Lower lobe of right lung (tissue), 2 donors: ENCODE results near the gene RHBDL3. TPM values are rescaled to one million over a fixed set of nuclear protein-coding genes. Genes with fewer than 3 reads are reported as not detected.

ENCODE experiments used
- ATAC-seq, 2 donors: fragments of 200-7000 bp; cut with Tn5 transposase; one replicate each; pipeline ENCODE4 v1.9.1; 2020 to 2022; ENCODE audit warnings: mild to moderate bottlenecking in 2 of 2, moderate library complexity in 2 of 2
- DNase-seq: peaks from one replicate; pipeline ENCODE4 v3.0.0-alpha.2; 2020
- H3K27ac ChIP-seq: fragments of 200-600 bp; one replicate; pipeline ENCODE4 v1.8.0; 2022
- H3K27me3 ChIP-seq: fragments of 200-600 bp; one replicate; pipeline ENCODE4 v1.8.0; 2022; ENCODE audit warnings: low read depth
- H3K36me3 ChIP-seq: fragments of 200-600 bp; one replicate; pipeline ENCODE4 v1.8.0; 2022; ENCODE audit warnings: mild to moderate bottlenecking
- H3K4me1 ChIP-seq: fragments of 200-600 bp; one replicate; pipeline ENCODE4 v1.8.0; 2022
- H3K4me3 ChIP-seq: fragments of 200-600 bp; one replicate; pipeline ENCODE4 v1.8.0; 2022; ENCODE audit warnings: mild to moderate bottlenecking
- H3K9me3 ChIP-seq: fragments of 200-600 bp; one replicate; pipeline ENCODE4 v1.8.0; 2022
- intact Hi-C: fragments of 100-400 bp; cut with DNase I; formaldehyde crosslinking; loops from one replicate; pipeline ENCODE4 v1.11.0; 2022
- total RNA-seq: library from RNA; stranded (reverse); fragmentation: NEBNext Ultra II Directional; extraction: Animal tissue kit (Norgen Biotek cat#: 25700); gene quantifications from one replicate; pipeline ENCODE4 v1.2.1, GENCODE V29; 2021
- TF ChIP-seq, protein P1 (sequence below): fragments of 200-600 bp; IDR thresholded peaks from one replicate; pipeline ENCODE4 v1.8.0; 2022; ENCODE audit warnings: antibody characterized with exemption, mild to moderate bottlenecking
- donor health status: DM: no; HTN: yes; CAD: no; lungs with severe emphysema.

RHBDL3 gene
- total RNA-seq, 1 donor from 2014 or later, result 0.18 TPM

- Histone ChIP-seq H3K4me1 (peaks cover 24% of the 10 kb centered on the region), H3K4me3 (peak overlapping the region; percentile 66), H3K36me3 (no peaks in the 10 kb centered on the region), H3K9me3 (no peaks in the 10 kb centered on the region), H3K27me3 (peaks cover 68% of the 10 kb centered on the region), H3K27ac (no peak overlapping the region)
- ATAC-seq (peak; percentile 38 to 43), DNase-seq (peak; percentile 46)
- TF ChIP-seq, protein P1, sequence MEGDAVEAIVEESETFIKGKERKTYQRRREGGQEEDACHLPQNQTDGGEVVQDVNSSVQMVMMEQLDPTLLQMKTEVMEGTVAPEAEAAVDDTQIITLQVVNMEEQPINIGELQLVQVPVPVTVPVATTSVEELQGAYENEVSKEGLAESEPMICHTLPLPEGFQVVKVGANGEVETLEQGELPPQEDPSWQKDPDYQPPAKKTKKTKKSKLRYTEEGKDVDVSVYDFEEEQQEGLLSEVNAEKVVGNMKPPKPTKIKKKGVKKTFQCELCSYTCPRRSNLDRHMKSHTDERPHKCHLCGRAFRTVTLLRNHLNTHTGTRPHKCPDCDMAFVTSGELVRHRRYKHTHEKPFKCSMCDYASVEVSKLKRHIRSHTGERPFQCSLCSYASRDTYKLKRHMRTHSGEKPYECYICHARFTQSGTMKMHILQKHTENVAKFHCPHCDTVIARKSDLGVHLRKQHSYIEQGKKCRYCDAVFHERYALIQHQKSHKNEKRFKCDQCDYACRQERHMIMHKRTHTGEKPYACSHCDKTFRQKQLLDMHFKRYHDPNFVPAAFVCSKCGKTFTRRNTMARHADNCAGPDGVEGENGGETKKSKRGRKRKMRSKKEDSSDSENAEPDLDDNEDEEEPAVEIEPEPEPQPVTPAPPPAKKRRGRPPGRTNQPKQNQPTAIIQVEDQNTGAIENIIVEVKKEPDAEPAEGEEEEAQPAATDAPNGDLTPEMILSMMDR, result no peak
- intact Hi-C loops, result no loop called here
Measured at GRCh38 chr17:32266389-32267301, 1.0 kb downstream of the RHBDL3 start.

- Histone ChIP-seq H3K9me3 (no peaks in the 10 kb centered on the region), H3K4me1 (peaks cover 24% of the 10 kb centered on the region), H3K27ac (no peak overlapping the region), H3K27me3 (peaks cover 73% of the 10 kb centered on the region), H3K4me3 (no peak overlapping the region), H3K36me3 (no peaks in the 10 kb centered on the region)
- intact Hi-C loops, result no loop called here
- TF ChIP-seq, protein P1, result no peak
- ATAC-seq (peak; percentile 53 to 60), DNase-seq (peak; percentile 35)
Measured at GRCh38 chr17:32267690-32268205, 2.1 kb downstream of the RHBDL3 start.

GRCh38 chr17:32268734-32269288, 3.2 kb downstream of the RHBDL3 start:
- H3K27me3 ChIP-seq, result peaks cover 73% of the 10 kb centered on the region

DNA sequence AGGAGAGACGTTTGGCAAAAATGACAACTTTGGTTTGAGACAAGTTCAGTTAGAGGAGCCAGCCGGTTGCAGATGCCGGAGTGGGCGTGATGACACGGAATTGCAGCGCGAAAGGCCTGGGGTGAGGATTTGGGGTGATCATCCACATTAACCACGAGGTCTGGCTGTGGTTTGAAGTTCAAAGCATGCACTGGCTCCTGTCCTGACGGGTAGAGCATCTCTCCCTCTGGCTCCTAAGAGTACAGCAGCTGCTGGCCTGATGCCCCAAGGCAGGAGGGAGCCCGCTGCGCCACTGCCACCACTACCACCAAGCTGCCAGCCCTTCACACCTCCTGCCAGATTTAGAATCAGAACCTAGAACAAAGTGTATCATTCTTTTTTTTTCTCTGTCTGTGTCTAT, 3.7 kb downstream of the RHBDL3 start:
- TF ChIP-seq, protein P1, result no peak
- DNase-seq (peak; percentile 6), ATAC-seq (no peak)
- Histone ChIP-seq H3K9me3 (no peaks in the 10 kb centered on the region), H3K27me3 (peaks cover 67% of the 10 kb centered on the region), H3K36me3 (no peaks in the 10 kb centered on the region), H3K4me3 (no peak overlapping the region), H3K27ac (no peak overlapping the region), H3K4me1 (peaks cover 24% of the 10 kb centered on the region)
- intact Hi-C loops, result no loop called here

More at GRCh38 chr17:32268734-32269288, 3.2 kb downstream of the RHBDL3 start:
- no peak for ATAC-seq
- Histone ChIP-seq H3K4me3 (no peak overlapping the region), H3K4me1 (peaks cover 24% of the 10 kb centered on the region), H3K27ac (no peak overlapping the region), H3K9me3 (no peaks in the 10 kb centered on the region), H3K36me3 (no peaks in the 10 kb centered on the region)
- intact Hi-C loops, result no loop called here
- TF ChIP-seq, protein P1, result no peak
- no peak for DNase-seq

- TF ChIP-seq, protein P1, result no peak
- no peak for DNase-seq
- no peak for ATAC-seq
- Histone ChIP-seq H3K4me1 (peaks cover 10% of the 10 kb centered on the region), H3K4me3 (no peak overlapping the region), H3K36me3 (no peaks in the 10 kb centered on the region), H3K27me3 (peaks cover 64% of the 10 kb centered on the region), H3K27ac (no peak overlapping the region), H3K9me3 (no peaks in the 10 kb centered on the region)
- intact Hi-C loops, result no loop called here
Measured at GRCh38 chr17:32271844-32272243, 6.2 kb downstream of the RHBDL3 start.
